Lower lobe of right lung (tissue), 2 donors: Measurements from ENCODE around the gene LAPTM4A. TPM values are rescaled to one million over a fixed set of nuclear protein-coding genes. Genes with fewer than 3 reads are reported as not detected.

Experiments
- ATAC-seq, 2 donors: fragments of 200-7000 bp; cut with Tn5 transposase; one replicate each; pipeline ENCODE4 v1.9.1; 2020 to 2022; ENCODE audit warnings: mild to moderate bottlenecking in 2 of 2, moderate library complexity in 2 of 2
- DNase-seq: peaks from one replicate; pipeline ENCODE4 v3.0.0-alpha.2; 2020
- H3K27ac ChIP-seq: fragments of 200-600 bp; one replicate; pipeline ENCODE4 v1.8.0; 2022
- H3K27me3 ChIP-seq: fragments of 200-600 bp; one replicate; pipeline ENCODE4 v1.8.0; 2022; ENCODE audit warnings: low read depth
- H3K36me3 ChIP-seq: fragments of 200-600 bp; one replicate; pipeline ENCODE4 v1.8.0; 2022; ENCODE audit warnings: mild to moderate bottlenecking
- H3K4me1 ChIP-seq: fragments of 200-600 bp; one replicate; pipeline ENCODE4 v1.8.0; 2022
- H3K4me3 ChIP-seq: fragments of 200-600 bp; one replicate; pipeline ENCODE4 v1.8.0; 2022; ENCODE audit warnings: mild to moderate bottlenecking
- H3K9me3 ChIP-seq: fragments of 200-600 bp; one replicate; pipeline ENCODE4 v1.8.0; 2022
- CTCF ChIP-seq: fragments of 200-600 bp; IDR thresholded peaks from one replicate; pipeline ENCODE4 v1.8.0; 2022; ENCODE audit warnings: antibody characterized with exemption, mild to moderate bottlenecking
- intact Hi-C: fragments of 100-400 bp; cut with DNase I; formaldehyde crosslinking; loops from one replicate; pipeline ENCODE4 v1.11.0; 2022
- total RNA-seq: library from RNA; stranded (reverse); fragmentation: NEBNext Ultra II Directional; extraction: Animal tissue kit (Norgen Biotek cat#: 25700); gene quantifications from one replicate; pipeline ENCODE4 v1.2.1, GENCODE V29; 2021
- donor health status: DM: no; HTN: yes; CAD: no; lungs with severe emphysema.

LAPTM4A gene
- total RNA-seq, 1 donor from 2014 or later: 223 TPM

GRCh38 chr2:20073460-20073859 lies 22.0 kb upstream of the LAPTM4A start:
- intact Hi-C loops: no loop called here
- no peak for TF ChIP-seq CTCF
- DNase-seq: no peak
- Histone ChIP-seq H3K9me3 (no peaks in the 10 kb centered on the region), H3K4me3 (no peak overlapping the region), H3K4me1 (peaks cover 8% of the 10 kb centered on the region), H3K36me3 (no peaks in the 10 kb centered on the region), H3K27ac (peak overlapping the region; percentile 66), H3K27me3 (no peaks in the 10 kb centered on the region)
- ATAC-seq: no peak

GRCh38 chr2:20072436-20073158 lies 21.2 kb upstream of the LAPTM4A start:
- intact Hi-C loops: no loop called here
- Histone ChIP-seq H3K4me1 (peaks cover 8% of the 10 kb centered on the region), H3K4me3 (no peak overlapping the region), H3K9me3 (no peaks in the 10 kb centered on the region), H3K27me3 (no peaks in the 10 kb centered on the region), H3K36me3 (no peaks in the 10 kb centered on the region), H3K27ac (peak overlapping the region; percentile 66)
- peak in 1 of 2 donors; percentile 12 for ATAC-seq
- TF ChIP-seq CTCF: no peak
- DNase-seq: no peak

- peak; percentile 61 to 79 for ATAC-seq
- intact Hi-C loops: no loop called here
- DNase-seq: no peak
- Histone ChIP-seq H3K4me3 (no peak overlapping the region), H3K27ac (peak overlapping the region; percentile 66), H3K27me3 (no peaks in the 10 kb centered on the region), H3K36me3 (no peaks in the 10 kb centered on the region), H3K9me3 (no peaks in the 10 kb centered on the region), H3K4me1 (peaks cover 8% of the 10 kb centered on the region)
- TF ChIP-seq CTCF: no peak
Observed at GRCh38 chr2:20071397-20072383, 20.3 kb upstream of the LAPTM4A start.

- Histone ChIP-seq H3K27ac (no peak overlapping the region), H3K27me3 (no peaks in the 10 kb centered on the region), H3K9me3 (no peaks in the 10 kb centered on the region), H3K36me3 (no peaks in the 10 kb centered on the region), H3K4me1 (peaks cover 12% of the 10 kb centered on the region), H3K4me3 (no peak overlapping the region)
- TF ChIP-seq CTCF: no peak
- intact Hi-C loops: no loop called here
- ATAC-seq (no peak), DNase-seq (no peak)
Observed at GRCh38 chr2:20069756-20070155, 18.3 kb upstream of the LAPTM4A start.

GRCh38 chr2:20067992-20068584 lies 16.7 kb upstream of the LAPTM4A start:
- H3K4me3 ChIP-seq: no peak overlapping the region
- no peak for TF ChIP-seq CTCF
- H3K27me3 ChIP-seq: no peaks in the 10 kb centered on the region
- ATAC-seq (no peak), DNase-seq (no peak)
- no peaks in the 10 kb centered on the region for H3K36me3 ChIP-seq
- intact Hi-C loops: no loop called here
- H3K9me3 ChIP-seq: no peaks in the 10 kb centered on the region
- H3K27ac ChIP-seq: no peak overlapping the region
- H3K4me1 ChIP-seq: peaks cover 12% of the 10 kb centered on the region
